Neural cell (in vitro differentiated cells): Measurements from ENCODE around the gene PHLPP1. TPM values are rescaled to one million over a fixed set of nuclear protein-coding genes. Genes with fewer than 3 reads are reported as not detected.

ENCODE experiments used
- H2AFZ ChIP-seq: fragments of 200-600, 300-800 bp; sonication (generic), shearing (Covaris generic); 2 replicates; pipeline ENCODE4 v1.6.0; 2014; ENCODE audit warnings: low read depth, mild to moderate bottlenecking, antibody characterized with exemption, low read length, moderate library complexity
- H3F3A ChIP-seq: fragments of 200-600 bp; shearing (Covaris generic); 2 replicates; pipeline ENCODE4 v1.6.1; 2016; ENCODE audit warnings: mild to moderate bottlenecking, moderate library complexity, mixed read lengths, antibody characterized with exemption, low read length; ENCODE audit not compliant: insufficient read depth, poor library complexity, severe bottlenecking
- H3K27ac ChIP-seq: fragments of 200-600, 300-800 bp; sonication (generic), shearing (Covaris generic); 2 replicates; pipeline ENCODE4 v1.5.1; 2014; ENCODE audit warnings: mild to moderate bottlenecking, low read length, moderate library complexity
- H3K27me3 ChIP-seq: fragments of 300-800, 200-600 bp; sonication (generic), shearing (Covaris generic); 2 replicates; pipeline ENCODE4 v1.6.0; 2014; ENCODE audit warnings: mild to moderate bottlenecking, low read depth, low read length, moderate library complexity; ENCODE audit not compliant: insufficient read depth
- H3K36me3 ChIP-seq: fragments of 300-800, 200-600 bp; sonication (generic), shearing (Covaris generic); 2 replicates; pipeline ENCODE4 v1.5.1; 2014; ENCODE audit warnings: mild to moderate bottlenecking, antibody characterized with exemption, low read length, moderate library complexity; ENCODE audit not compliant: insufficient read depth
- H3K4me2 ChIP-seq: fragments of 300-800, 200-600 bp; sonication (generic), shearing (Covaris generic); 2 replicates; pipeline ENCODE4 v1.6.0; 2014; ENCODE audit warnings: mild to moderate bottlenecking, low read length
- H3K4me3 ChIP-seq: fragments of 300-800, 200-600 bp; sonication (generic), shearing (Covaris generic); 2 replicates; pipeline ENCODE4 v1.5.1; 2014; ENCODE audit warnings: mild to moderate bottlenecking, low read length, moderate library complexity
- H3K79me2 ChIP-seq: fragments of 200-600 bp; shearing (Covaris generic); replicated peaks from 2 replicates; pipeline ENCODE4 v1.6.0; 2014; ENCODE audit warnings: mild to moderate bottlenecking, low read length, moderate library complexity; ENCODE audit not compliant: insufficient read depth
- H3K9ac ChIP-seq: fragments of 300-800, 200-600 bp; sonication (generic), shearing (Covaris generic); 2 replicates; pipeline ENCODE4 v1.6.1; 2016; ENCODE audit warnings: mild to moderate bottlenecking, low read length, mixed read lengths
- H3K9me2 ChIP-seq: fragments of 200-600 bp; shearing (Covaris generic); 2 replicates; pipeline ENCODE4 v1.6.1; 2016; ENCODE audit warnings: mild to moderate bottlenecking, low read length, mixed read lengths; ENCODE audit not compliant: insufficient read depth
- H3K9me3 ChIP-seq: fragments of 200-600, 300-800 bp; sonication (generic), shearing (Covaris generic); 2 replicates; pipeline ENCODE4 v1.6.1; 2016; ENCODE audit warnings: mild to moderate bottlenecking, mixed run types, low read length, moderate library complexity, mixed read lengths
- H4K20me1 ChIP-seq: fragments of 200-600 bp; shearing (Covaris generic); 2 replicates; pipeline ENCODE4 v1.6.1; 2016; ENCODE audit warnings: mild to moderate bottlenecking, mixed run types; ENCODE audit not compliant: insufficient read depth
- CTCF ChIP-seq: fragments of 450-650 bp; IDR thresholded peaks from 2 replicates; pipeline ENCODE4 v1.5.1; 2014; ENCODE audit warnings: antibody characterized with exemption, mild to moderate bottlenecking, moderate library complexity; ENCODE audit not compliant: poor library complexity, severe bottlenecking
- EP300 ChIP-seq: fragments of 450-650 bp; conservative IDR thresholded peaks from 2 replicates; pipeline ENCODE4 v1.6.1; 2014; ENCODE audit warnings: antibody characterized with exemption, mild to moderate bottlenecking, moderate library complexity; ENCODE audit not compliant: poor library complexity, severe bottlenecking
- EZH2 ChIP-seq: fragments of 200-600, 300-800 bp; shearing (Covaris generic), sonication (generic); IDR thresholded peaks from 2 replicates; pipeline ENCODE4 v1.6.1; 2014; ENCODE audit warnings: antibody characterized with exemption, low read length, borderline replicate concordance, mild to moderate bottlenecking; ENCODE audit not compliant: insufficient read depth, poor library complexity, severe bottlenecking
- MXI1 ChIP-seq: fragments of 450-650 bp; conservative IDR thresholded peaks from 2 replicates; pipeline ENCODE4 v1.6.1; 2014; ENCODE audit warnings: antibody characterized with exemption, mild to moderate bottlenecking; ENCODE audit not compliant: poor library complexity, severe bottlenecking
- POLR2AphosphoS5 ChIP-seq: IDR thresholded peaks from 2 replicates; pipeline ENCODE4 v1.6.1; 2012
- RAD21 ChIP-seq: fragments of 450-650 bp; conservative IDR thresholded peaks from 2 replicates; pipeline ENCODE4 v1.6.1; 2014; ENCODE audit warnings: antibody characterized with exemption, mild to moderate bottlenecking, moderate library complexity
- REST ChIP-seq: IDR thresholded peaks from 2 replicates; pipeline ENCODE4 v1.6.1; 2012; ENCODE audit warnings: borderline replicate concordance
- SMC3 ChIP-seq: fragments of 450-650 bp; conservative IDR thresholded peaks from 2 replicates; pipeline ENCODE4 v1.6.1; 2014; ENCODE audit warnings: antibody characterized with exemption, mild to moderate bottlenecking, moderate library complexity; ENCODE audit not compliant: poor library complexity
- TAF1 ChIP-seq: IDR thresholded peaks from 2 replicates; pipeline ENCODE4 v1.6.1; 2012; ENCODE audit warnings: low read depth
- polyA plus RNA-seq: library from polyadenylated mRNA; depleted of rRNA; stranded (reverse); fragments of >200 nt; gene quantifications from 2 replicates; pipeline ENCODE4 v1.2.3, GENCODE V29; 2014

The PHLPP1 gene
- polyA plus RNA-seq, 1 donor from 2014 or later: 4.5 TPM

GRCh38 chr18:62732617-62733016 lies 17.3 kb downstream of the PHLPP1 start:
- TF ChIP-seq EP300 (no peak), EZH2 (no peak)
- Histone ChIP-seq H3K4me3 (no peak overlapping the region), H3K27me3 (no peaks in the 10 kb centered on the region), H3K9me2 (no peaks in the 10 kb centered on the region), H3K79me2 (peaks cover 79% of the 10 kb centered on the region), H3K9ac (no peak overlapping the region), H3K36me3 (no peaks in the 10 kb centered on the region), H4K20me1 (no peaks in the 10 kb centered on the region), H3K4me2 (no peak overlapping the region), H3F3A (no peaks in the 10 kb centered on the region), H3K27ac (no peak overlapping the region), H2AFZ (no peak overlapping the region), H3K9me3 (peaks cover 17% of the 10 kb centered on the region)

DNA sequence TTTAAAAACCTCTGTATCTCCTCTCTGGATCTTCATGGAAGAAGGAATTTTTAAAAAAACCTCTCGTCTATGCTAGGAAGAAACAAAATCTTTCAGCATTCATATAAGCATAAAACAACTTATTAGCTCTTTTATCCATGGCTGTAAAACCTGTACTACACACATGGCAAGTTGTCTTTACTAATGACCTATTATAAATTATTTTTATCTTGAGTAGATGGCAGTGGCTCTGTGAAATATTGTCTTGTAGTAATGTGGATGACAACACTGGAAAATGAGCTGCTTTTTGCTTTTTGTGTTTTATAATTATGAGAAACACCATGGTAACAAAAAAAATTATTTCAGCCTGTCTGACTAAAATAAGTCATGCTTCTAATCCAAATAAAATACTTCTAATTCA lies 18.9 kb downstream of the PHLPP1 start:
- Histone ChIP-seq H3K36me3 (no peaks in the 10 kb centered on the region), H3K79me2 (peaks cover 84% of the 10 kb centered on the region), H3K27me3 (no peaks in the 10 kb centered on the region), H3K9me3 (peaks cover 18% of the 10 kb centered on the region), H3K27ac (no peak overlapping the region), H3K9me2 (no peaks in the 10 kb centered on the region), H3K4me2 (no peak overlapping the region), H4K20me1 (no peaks in the 10 kb centered on the region), H3K9ac (no peak overlapping the region), H3F3A (no peaks in the 10 kb centered on the region), H3K4me3 (no peak overlapping the region), H2AFZ (no peak overlapping the region)
- no peak for TF ChIP-seq EP300
- TF ChIP-seq RAD21: no peak
- no peak for TF ChIP-seq MXI1
- no peak for TF ChIP-seq POLR2AphosphoS5
- TF ChIP-seq CTCF: no peak
- no peak for TF ChIP-seq REST
- no peak for TF ChIP-seq SMC3
- TF ChIP-seq TAF1: no peak
- TF ChIP-seq EZH2: no peak

DNA sequence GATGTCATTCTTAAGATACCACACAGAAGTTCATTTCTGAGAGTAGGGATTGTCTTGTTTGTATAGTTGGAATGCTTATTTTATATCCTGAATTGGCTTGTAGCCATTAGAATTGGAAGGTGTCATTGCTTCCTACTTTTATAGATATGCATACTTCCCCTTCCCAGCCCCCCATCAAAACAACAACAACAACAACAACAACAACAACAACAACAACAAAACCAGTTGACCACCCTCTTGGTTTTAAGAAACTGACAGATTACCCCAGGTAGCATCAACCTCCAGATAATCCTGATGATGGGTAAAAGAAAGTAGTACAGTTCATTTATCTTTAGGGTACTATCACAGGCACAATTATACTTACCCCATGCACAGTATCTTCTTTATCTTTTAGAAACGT lies 20.0 kb downstream of the PHLPP1 start:
- H3F3A ChIP-seq: no peaks in the 10 kb centered on the region
- no peaks in the 10 kb centered on the region for H4K20me1 ChIP-seq
- no peaks in the 10 kb centered on the region for H3K36me3 ChIP-seq
- H3K4me2 ChIP-seq: no peak overlapping the region
- H3K9me3 ChIP-seq: peaks cover 18% of the 10 kb centered on the region
- H3K4me3 ChIP-seq: no peak overlapping the region
- no peak for TF ChIP-seq EP300
- no peak for TF ChIP-seq EZH2
- TF ChIP-seq REST: no peak
- H3K79me2 ChIP-seq: peaks cover 82% of the 10 kb centered on the region
- H3K9me2 ChIP-seq: no peaks in the 10 kb centered on the region
- H3K9ac ChIP-seq: no peak overlapping the region
- no peak overlapping the region for H2AFZ ChIP-seq
- H3K27ac ChIP-seq: no peak overlapping the region
- no peaks in the 10 kb centered on the region for H3K27me3 ChIP-seq
